Left kidney (tissue), 2 donors: ENCODE results near the gene DOK1. TPM values are rescaled to one million over a fixed set of nuclear protein-coding genes. Genes with fewer than 3 reads are reported as not detected.

Source experiments
- DNase-seq: peaks from one replicate; pipeline ENCODE4 v3.0.0-alpha.2; 2013
- polyA plus RNA-seq: library from polyadenylated mRNA; unstranded; fragments of 120-200 nt; gene quantifications from one replicate; pipeline ENCODE4 v1.2.1, GENCODE V29; 2013; ENCODE audit not compliant: insufficient read length

DOK1 gene
- polyA plus RNA-seq, 1 donor: 7.4 TPM

GRCh38 chr2:74524955-74525716 is 29.4 kb upstream of the DOK1 start:
- DNase-seq: no peak

GRCh38 chr2:74525717-74526648 is 28.5 kb upstream of the DOK1 start, which contains the start of gene DQX1:
Gene DQX1 (minus strand): TSS chr2:74526231. CDS start chr2:74525729, 502 bp downstream.
- no peak for DNase-seq

GRCh38 chr2:74526649-74527230 is 27.8 kb upstream of the DOK1 start:
- DNase-seq: no peak

- no peak for DNase-seq
Measured at GRCh38 chr2:74527741-74528140, 26.8 kb upstream of the DOK1 start.

GRCh38 chr2:74528600-74529356 is 25.7 kb upstream of the DOK1 start:
- DNase-seq: no peak

- DNase-seq: peak; percentile 98
Measured at GRCh38 chr2:74529357-74530238, 24.9 kb upstream of the DOK1 start, which contains the start of the genes AUP1 and HTRA2. Gene AUP1 (minus strand): TSS chr2:74529706. CDS start chr2:74529629, 77 bp downstream. Gene HTRA2 (plus strand): TSS chr2:74529933. CDS start chr2:74530007, 74 bp downstream.

- no peak for DNase-seq
Measured at GRCh38 chr2:74530239-74531187, 24.0 kb upstream of the DOK1 start.

GRCh38 chr2:74531666-74532065 is 22.9 kb upstream of the DOK1 start:
- DNase-seq: no peak

- DNase-seq: no peak
Measured at GRCh38 chr2:74532222-74532621, 22.3 kb upstream of the DOK1 start.

GRCh38 chr2:74533464-74533863 is 21.1 kb upstream of the DOK1 start:
- no peak for DNase-seq

GRCh38 chr2:74534411-74534810 is 20.1 kb upstream of the DOK1 start:
- no peak for DNase-seq

- DNase-seq: no peak
Measured at GRCh38 chr2:74535440-74535965, 19.0 kb upstream of the DOK1 start.

GRCh38 chr2:74536166-74536950 is 18.2 kb upstream of the DOK1 start:
- no peak for DNase-seq

- no peak for DNase-seq
Measured at GRCh38 chr2:74537140-74537539, 17.4 kb upstream of the DOK1 start.

- no peak for DNase-seq
Measured at GRCh38 chr2:74538881-74539339, 15.6 kb upstream of the DOK1 start.

- no peak for DNase-seq
Measured at GRCh38 chr2:74540291-74540690, 14.2 kb upstream of the DOK1 start.

- DNase-seq: no peak
Measured at GRCh38 chr2:74542978-74543377, 11.5 kb upstream of the DOK1 start.

GRCh38 chr2:74544634-74545033 is 9.9 kb upstream of the DOK1 start:
- no peak for DNase-seq
